Effector memory CD4-positive, alpha-beta T cell (primary cell): ENCODE data around the gene CR1L.
"Not testable (repeated sequence)": the region's sequence is repeated elsewhere in the genome, so short reads cannot be mapped to it uniquely, and the experiment has no call there.

ENCODE experiments used
- DNase-seq, 3 donors: peaks; one replicate each; pipeline ENCODE4 v3.0.0-alpha.2; 2020
- H3K27ac ChIP-seq: 2 replicates; pipeline ENCODE4 v1.7.0; 2013; ENCODE audit warnings: mild to moderate bottlenecking, low read length, moderate library complexity; ENCODE audit not compliant: insufficient read depth, poor library complexity, severe bottlenecking
- H3K27me3 ChIP-seq: replicated peaks from 2 replicates; pipeline ENCODE4 v1.7.0; 2013; ENCODE audit warnings: mild to moderate bottlenecking, low read length; ENCODE audit not compliant: insufficient read depth, control insufficient read depth, poor library complexity, severe bottlenecking
- H3K36me3 ChIP-seq: 2 replicates; pipeline ENCODE4 v1.7.0; 2013; ENCODE audit warnings: mild to moderate bottlenecking, low read length, moderate library complexity; ENCODE audit not compliant: control insufficient read depth, insufficient read depth
- H3K4me1 ChIP-seq: 2 replicates; pipeline ENCODE4 v1.7.0; 2013; ENCODE audit warnings: low read length, mild to moderate bottlenecking; ENCODE audit not compliant: control insufficient read depth, insufficient read depth, poor library complexity, severe bottlenecking
- H3K4me3 ChIP-seq: 2 replicates; pipeline ENCODE4 v1.7.0; 2013; ENCODE audit warnings: low read length, low read depth, mild to moderate bottlenecking; ENCODE audit not compliant: insufficient read depth, poor library complexity, severe bottlenecking
- H3K9me3 ChIP-seq: 2 replicates; pipeline ENCODE4 v1.7.0; 2013; ENCODE audit warnings: mild to moderate bottlenecking, low read length, moderate library complexity; ENCODE audit not compliant: control insufficient read depth

CR1L gene

GRCh38 chr1:207703712-207704111, 58.8 kb downstream of the CR1L start:
- Histone ChIP-seq H3K27ac (no peak overlapping the region), H3K27me3 (no peaks in the 10 kb centered on the region), H3K36me3 (no peaks in the 10 kb centered on the region), H3K4me3 (no peak overlapping the region), H3K9me3 (no peaks in the 10 kb centered on the region), H3K4me1 (no peaks in the 10 kb centered on the region)
- DNase-seq: no peak

GRCh38 chr1:207708004-207708403, 63.1 kb downstream of the CR1L start:
- H3K4me1 ChIP-seq, H3K36me3 ChIP-seq, H3K27ac ChIP-seq, H3K4me3 ChIP-seq, DNase-seq, H3K9me3 ChIP-seq, H3K27me3 ChIP-seq: not testable (repeated sequence)

GRCh38 chr1:207711285-207711684, 66.4 kb downstream of the CR1L start:
- Histone ChIP-seq H3K4me1 (no peaks in the 10 kb centered on the region), H3K27me3 (no peaks in the 10 kb centered on the region), H3K9me3 (no peaks in the 10 kb centered on the region), H3K27ac (no peak overlapping the region), H3K36me3 (no peaks in the 10 kb centered on the region), H3K4me3 (no peak overlapping the region)
- no peak for DNase-seq

- not testable (repeated sequence) for H3K27me3 ChIP-seq, DNase-seq, H3K4me3 ChIP-seq, H3K4me1 ChIP-seq, H3K36me3 ChIP-seq, H3K9me3 ChIP-seq, H3K27ac ChIP-seq
Observed at GRCh38 chr1:207712701-207713100, 67.8 kb downstream of the CR1L start.

DNA sequence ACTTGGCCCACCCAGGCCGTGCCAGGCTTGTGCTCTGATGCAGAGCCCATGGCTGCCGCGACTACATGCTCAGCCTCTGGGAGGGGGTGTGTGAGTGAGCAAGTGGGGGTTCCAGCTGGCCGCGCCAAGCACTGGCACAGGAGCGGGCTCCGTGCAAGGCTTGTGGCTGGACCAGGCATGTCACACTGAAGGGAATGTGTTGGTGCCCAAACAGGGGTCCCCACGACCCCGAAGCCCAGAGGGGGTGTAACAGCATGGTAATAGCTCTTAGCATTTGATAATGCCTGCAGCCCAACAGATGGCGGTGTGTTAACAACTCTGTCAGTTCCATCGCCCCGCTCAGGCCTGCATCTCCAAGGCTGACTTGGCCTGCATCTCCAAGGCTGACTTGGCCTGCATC, 68.6 kb downstream of the CR1L start:
- Histone ChIP-seq H3K36me3 (no peaks in the 10 kb centered on the region), H3K4me1 (no peaks in the 10 kb centered on the region), H3K27ac (no peak overlapping the region), H3K9me3 (no peaks in the 10 kb centered on the region), H3K4me3 (no peak overlapping the region), H3K27me3 (no peaks in the 10 kb centered on the region)
- no peak for DNase-seq

DNA sequence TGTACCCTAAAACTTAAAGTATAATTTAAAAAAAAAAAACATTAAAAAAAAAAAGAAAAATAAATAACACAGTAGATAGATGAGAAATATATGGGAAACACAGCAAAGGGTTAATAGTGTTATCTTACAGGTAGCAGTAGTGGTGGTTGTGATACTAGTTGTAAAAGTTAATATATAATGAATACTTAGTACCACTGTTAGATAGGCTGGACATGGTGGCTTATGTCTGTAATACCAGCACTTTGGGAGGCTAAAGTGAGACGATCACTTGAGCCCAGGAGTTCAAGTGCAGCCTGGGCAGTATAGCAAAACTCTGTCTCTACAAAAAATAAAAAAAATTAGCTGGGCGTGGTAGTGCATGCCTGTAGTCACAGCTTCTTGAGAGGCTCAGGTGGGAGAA, 74.3 kb downstream of the CR1L start:
- H3K4me1 ChIP-seq: no peaks in the 10 kb centered on the region
- no peak overlapping the region for H3K27ac ChIP-seq
- no peak overlapping the region for H3K4me3 ChIP-seq
- DNase-seq: no peak
- no peaks in the 10 kb centered on the region for H3K36me3 ChIP-seq
- H3K9me3 ChIP-seq: no peaks in the 10 kb centered on the region
- no peaks in the 10 kb centered on the region for H3K27me3 ChIP-seq

GRCh38 chr1:207728200-207728858, 83.4 kb downstream of the CR1L start:
- not testable (repeated sequence) for H3K4me3 ChIP-seq, DNase-seq, H3K27ac ChIP-seq, H3K27me3 ChIP-seq, H3K4me1 ChIP-seq, H3K36me3 ChIP-seq, H3K9me3 ChIP-seq

DNA sequence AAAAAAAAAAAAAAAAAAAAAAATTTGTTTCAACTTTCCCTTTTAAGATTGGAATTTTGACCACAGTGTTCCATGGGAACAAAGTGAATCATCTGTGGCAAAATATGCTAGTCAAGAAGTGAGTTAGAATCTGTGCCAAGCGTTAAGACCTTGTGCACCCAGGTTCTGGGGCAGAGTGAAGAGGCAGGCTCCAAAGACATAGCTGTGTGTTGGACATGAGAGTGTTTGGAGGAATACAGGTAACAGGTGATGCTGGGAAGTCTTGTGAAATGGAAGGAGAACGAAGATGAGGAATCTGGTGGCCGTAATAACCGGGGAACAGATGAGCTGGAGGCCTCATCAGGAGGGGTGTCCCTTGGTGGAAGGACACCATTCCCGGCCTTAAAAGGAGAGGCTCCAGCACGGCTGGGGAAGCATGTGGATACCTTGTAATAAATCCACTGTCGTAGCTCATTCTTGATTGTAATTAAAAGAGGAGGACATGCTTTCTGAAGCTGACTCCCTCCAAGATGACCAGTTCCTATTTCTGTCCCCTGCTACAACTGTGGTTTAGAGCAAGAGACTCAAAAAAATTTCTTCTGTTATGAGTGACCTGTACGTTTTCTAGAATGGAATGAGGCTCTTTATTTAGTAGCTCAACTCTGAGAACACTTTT, 92.7 kb downstream of the CR1L start:
- not testable (repeated sequence) for H3K9me3 ChIP-seq, H3K36me3 ChIP-seq, H3K4me1 ChIP-seq, H3K27ac ChIP-seq, DNase-seq, H3K4me3 ChIP-seq, H3K27me3 ChIP-seq

- not testable (repeated sequence) for H3K4me1 ChIP-seq, H3K36me3 ChIP-seq, H3K27ac ChIP-seq, H3K4me3 ChIP-seq, H3K27me3 ChIP-seq, DNase-seq, H3K9me3 ChIP-seq
Observed at GRCh38 chr1:207738158-207738659, 93.3 kb downstream of the CR1L start.

DNA sequence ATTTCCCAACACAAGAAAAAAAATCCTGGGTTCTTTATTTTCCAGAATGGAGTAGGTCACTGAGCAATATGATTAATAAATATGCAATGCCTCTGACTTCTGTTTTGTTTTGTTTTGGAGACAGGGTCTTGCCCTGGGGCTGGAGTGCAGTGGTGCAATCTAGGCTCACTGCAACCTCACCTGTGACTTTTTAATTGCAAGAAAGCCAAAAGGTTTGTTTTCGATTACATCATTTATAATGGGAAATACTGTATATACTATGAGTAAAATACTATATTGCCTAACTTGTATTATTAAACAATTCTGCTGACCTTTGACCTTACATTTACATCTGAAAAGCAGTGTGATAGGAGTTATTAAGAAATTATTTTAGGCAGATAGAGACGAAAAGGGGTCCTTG, 95.3 kb downstream of the CR1L start:
- no peaks in the 10 kb centered on the region for H3K27me3 ChIP-seq
- H3K4me1 ChIP-seq: no peaks in the 10 kb centered on the region
- no peak overlapping the region for H3K27ac ChIP-seq
- DNase-seq: no peak
- no peaks in the 10 kb centered on the region for H3K36me3 ChIP-seq
- H3K4me3 ChIP-seq: no peak overlapping the region
- H3K9me3 ChIP-seq: no peaks in the 10 kb centered on the region
